Liver (tissue), 9 donors: Measurements from ENCODE around the gene SLC35B4. TPM values are rescaled to one million over a fixed set of nuclear protein-coding genes. Genes with fewer than 3 reads are reported as not detected.

ENCODE experiments used
- DNase-seq: peaks from one replicate; pipeline ENCODE4 v3.0.0-alpha.2; 2017; ENCODE audit warnings: low spot score
- H3K27ac ChIP-seq, 2 donors: one replicate each; pipeline ENCODE4 v1.7.0; 2013; ENCODE audit warnings: inconsistent platforms in 2 of 2, low read length in 2 of 2, control low read depth in 1 of 2, low read depth in 1 of 2, mild to moderate bottlenecking in 1 of 2
- H3K27me3 ChIP-seq, 4 donors: one replicate each; pipeline versions ENCODE4 v1.6.1 to v1.7.0; 2013; ENCODE audit warnings: low read length in 3 of 4, inconsistent platforms in 1 of 4, mild to moderate bottlenecking in 1 of 4, moderate library complexity in 1 of 4; ENCODE audit not compliant: control insufficient read depth in 4 of 4, insufficient read depth in 4 of 4
- H3K36me3 ChIP-seq, 4 donors: one replicate each; pipeline versions ENCODE4 v1.6.1 to v1.7.0; 2013; ENCODE audit warnings: low read length in 3 of 4, mild to moderate bottlenecking in 3 of 4, low read depth in 1 of 4, moderate library complexity in 1 of 4; ENCODE audit not compliant: control insufficient read depth in 4 of 4, insufficient read depth in 3 of 4
- H3K4me1 ChIP-seq, 4 donors: one replicate each; pipeline versions ENCODE4 v1.6.1 to v1.7.0; 2013; ENCODE audit warnings: low read length in 3 of 4, mild to moderate bottlenecking in 3 of 4, moderate library complexity in 1 of 4; ENCODE audit not compliant: control insufficient read depth in 4 of 4, insufficient read depth in 4 of 4
- H3K4me3 ChIP-seq, 3 donors: one replicate each; pipeline versions ENCODE4 v1.6.1 to v1.7.0; 2013; ENCODE audit warnings: low read length in 3 of 3, control low read depth in 1 of 3, low read depth in 1 of 3, mild to moderate bottlenecking in 1 of 3
- H3K9ac ChIP-seq, 2 donors: one replicate each; pipeline ENCODE4 v1.7.0; 2013; ENCODE audit warnings: low read length in 2 of 2, mild to moderate bottlenecking in 2 of 2, moderate library complexity in 2 of 2, control low read depth in 1 of 2, low read depth in 1 of 2
- H3K9me3 ChIP-seq, 4 donors: one replicate each; pipeline versions ENCODE4 v1.6.1 to v1.7.0; 2013; ENCODE audit warnings: low read length in 3 of 4; ENCODE audit not compliant: control insufficient read depth in 4 of 4
- ATF3 ChIP-seq: IDR thresholded peaks from 2 replicates; pipeline ENCODE4 v1.6.1; 2016; ENCODE audit warnings: antibody characterized with exemption
- CTCF ChIP-seq: fragments of 150-350 bp; IDR thresholded peaks from 2 replicates; pipeline ENCODE4 v1.5.1; 2017; ENCODE audit warnings: improper control_type of control experiment, low read depth, low read length; ENCODE audit not compliant: missing input control
- EGR1 ChIP-seq, 2 donors: IDR thresholded peaks; 2 replicates each; pipeline ENCODE4 v1.6.1; 2016 to 2018; ENCODE audit warnings: antibody characterized with exemption in 2 of 2, low read depth in 2 of 2
- FOXA1 ChIP-seq: IDR thresholded peaks from 2 replicates; pipeline ENCODE4 v1.6.1; 2016; ENCODE audit warnings: antibody characterized with exemption
- FOXA2 ChIP-seq: IDR thresholded peaks from 2 replicates; pipeline ENCODE4 v1.6.1; 2016; ENCODE audit warnings: antibody characterized with exemption
- GABPA ChIP-seq, 2 donors: IDR thresholded peaks in 1 of 2; conservative IDR thresholded peaks in 1 of 2; 2 replicates each; pipeline ENCODE4 v1.6.1; 2016; ENCODE audit warnings: antibody characterized with exemption in 2 of 2, mild to moderate bottlenecking in 1 of 2, moderate library complexity in 1 of 2
- HNF4A ChIP-seq, 2 donors: conservative IDR thresholded peaks; 2 replicates each; pipeline ENCODE4 v1.6.1; 2016; ENCODE audit warnings: antibody characterized with exemption in 2 of 2, mild to moderate bottlenecking in 2 of 2
- HNF4G ChIP-seq: IDR thresholded peaks from 2 replicates; pipeline ENCODE4 v1.6.1; 2016; ENCODE audit warnings: antibody characterized with exemption
- JUND ChIP-seq, 2 donors: IDR thresholded peaks; 2 replicates each; pipeline ENCODE4 v1.6.1; 2016; ENCODE audit warnings: antibody characterized with exemption in 2 of 2
- MAX ChIP-seq: IDR thresholded peaks from 2 replicates; pipeline ENCODE4 v1.6.1; 2016; ENCODE audit warnings: antibody characterized with exemption
- NR2F2 ChIP-seq: IDR thresholded peaks from 2 replicates; pipeline ENCODE4 v1.6.1; 2016; ENCODE audit warnings: antibody characterized with exemption
- RAD21 ChIP-seq, 2 donors: IDR thresholded peaks; 2 replicates each; pipeline ENCODE4 v1.6.1; 2016; ENCODE audit warnings: antibody characterized with exemption in 2 of 2, mild to moderate bottlenecking in 2 of 2
- REST ChIP-seq: IDR thresholded peaks from 2 replicates; pipeline ENCODE4 v1.6.1; 2016; ENCODE audit warnings: antibody characterized with exemption, mild to moderate bottlenecking
- RXRA ChIP-seq, 2 donors: IDR thresholded peaks; 2 replicates each; pipeline ENCODE4 v1.6.1; 2017 to 2018; ENCODE audit warnings: antibody characterized with exemption in 2 of 2, mild to moderate bottlenecking in 1 of 2
- SP1 ChIP-seq: IDR thresholded peaks from 2 replicates; pipeline ENCODE4 v1.6.1; 2018; ENCODE audit warnings: antibody characterized with exemption, mild to moderate bottlenecking
- TAF1 ChIP-seq: conservative IDR thresholded peaks from 2 replicates; pipeline ENCODE4 v1.6.1; 2016; ENCODE audit warnings: antibody characterized with exemption, mild to moderate bottlenecking
- YY1 ChIP-seq: IDR thresholded peaks from 2 replicates; pipeline ENCODE4 v1.6.1; 2016; ENCODE audit warnings: antibody characterized with exemption, mild to moderate bottlenecking
- ZBTB33 ChIP-seq: IDR thresholded peaks from 2 replicates; pipeline ENCODE4 v1.6.1; 2016; ENCODE audit warnings: antibody characterized with exemption
- WGBS: extraction: QIAGEN DNeasy Blood & Tissue Kit; methylation state at CpG from one replicate; pipeline ENCODE4 v1.1.7; 2013; 5-methylcytosine and 5-hydroxymethylcytosine counted together
- polyA plus RNA-seq, 2 donors: library from polyadenylated mRNA; stranded (reverse) in 1 of 2; unstranded in 1 of 2; fragments of 200-250 nt in 1 of 2; fragments of >200 nt in 1 of 2; fragmentation: Nextera tagmentation in 1 of 2; extraction: Ambion mirVana in 1 of 2; gene quantifications; one replicate each; pipeline versions ENCODE4 v1.2.1 to v1.2.3, GENCODE V29; 2013 to 2015
- total RNA-seq, 2 donors: library from RNA; depleted of rRNA; stranded (reverse); fragments of >200 nt; gene quantifications; one replicate each; pipeline ENCODE4 v1.2.3, GENCODE V29; 2014
- donor health status: healthy.
- donor health status: healthy.
- donor health status: healthy.
- donor health status: healthy.
- donor health status: healthy.

Gene SLC35B4
- total and polyA plus RNA-seq, 4 donors = 5.7 to 17.7 (median 8.9) TPM

- H3K4me3 ChIP-seq = no peak overlapping the region
- no peaks in the 10 kb centered on the region for H3K9me3 ChIP-seq
- no peak overlapping the region for H3K27ac ChIP-seq
- peaks cover 3 to 8% (median 5%) of the 10 kb centered on the region in 4 donors for H3K4me1 ChIP-seq
- no peaks in the 10 kb centered on the region for H3K27me3 ChIP-seq
- no peaks in the 10 kb centered on the region for H3K36me3 ChIP-seq
- peak; percentile 33 for TF ChIP-seq CTCF
- TF ChIP-seq RAD21 (IDR thresholded peaks at IDR 0.05) = peak; percentile 63 to 74
- no peak for TF ChIP-seq ZBTB33
- DNase-seq = peak; percentile 51
- 53% methylated on average over 7 of the region's 7 CpGs for WGBS
- H3K9ac ChIP-seq = no peak overlapping the region
Observed at GRCh38 chr7:134327896-134328295, 11.2 kb upstream of the SLC35B4 start.

GRCh38 chr7:134324107-134324506, 7.4 kb upstream of the SLC35B4 start:
- no peak for TF ChIP-seq YY1
- TF ChIP-seq ATF3 = no peak
- no peak for TF ChIP-seq FOXA2
- TF ChIP-seq REST = no peak
- TF ChIP-seq NR2F2 = no peak
- TF ChIP-seq MAX = no peak
- no peak for TF ChIP-seq RAD21 (IDR thresholded peaks at IDR 0.05)
- no peak for TF ChIP-seq CTCF
- TF ChIP-seq HNF4G = no peak
- TF ChIP-seq FOXA1 = no peak
- TF ChIP-seq JUND (IDR thresholded peaks at IDR 0.05) = no peak
- TF ChIP-seq EGR1 (IDR thresholded peaks at IDR 0.05; ENCODE audit: low read depth in 2 of 2) = no peak
- TF ChIP-seq TAF1 = no peak
- no peak for TF ChIP-seq GABPA (IDR thresholded peaks at IDR 0.05 in 1 of 2, conservative IDR thresholded peaks at IDR 0.05 in 1 of 2)
- TF ChIP-seq HNF4A (conservative IDR thresholded peaks at IDR 0.05) = no peak
- TF ChIP-seq SP1 = no peak
- TF ChIP-seq RXRA (IDR thresholded peaks at IDR 0.05) = no peak
- TF ChIP-seq ZBTB33 = no peak
- no peak for DNase-seq
- H3K27me3 ChIP-seq = no peaks in the 10 kb centered on the region
- no peaks in the 10 kb centered on the region for H3K36me3 ChIP-seq
- H3K27ac ChIP-seq = no peak overlapping the region
- no peak overlapping the region for H3K9ac ChIP-seq
- H3K4me3 ChIP-seq = no peak overlapping the region
- H3K4me1 ChIP-seq = no peaks in the 10 kb centered on the region
- H3K9me3 ChIP-seq = no peaks in the 10 kb centered on the region
- 95% methylated on average over 2 of the region's 2 CpGs for WGBS
